Measurements from ENCODE around the gene SERTAD2.

GRCh38 chr2:64605026-64605471 lies 48.7 kb downstream of the SERTAD2 start:
- TF ChIP-seq CTCF (conservative IDR thresholded peaks at IDR 0.05; ENCODE audit: low read length) (no peak), EZH2phosphoT487 (IDR thresholded peaks at IDR 0.05; ENCODE audit: borderline replicate concordance) (no peak)

All from Loucy (cell line).